Measurements from ENCODE around the gene RAB23.

GRCh38 chr6:57201718-57202117 lies 20.4 kb downstream of the RAB23 start:
- TF ChIP-seq, protein P1, sequence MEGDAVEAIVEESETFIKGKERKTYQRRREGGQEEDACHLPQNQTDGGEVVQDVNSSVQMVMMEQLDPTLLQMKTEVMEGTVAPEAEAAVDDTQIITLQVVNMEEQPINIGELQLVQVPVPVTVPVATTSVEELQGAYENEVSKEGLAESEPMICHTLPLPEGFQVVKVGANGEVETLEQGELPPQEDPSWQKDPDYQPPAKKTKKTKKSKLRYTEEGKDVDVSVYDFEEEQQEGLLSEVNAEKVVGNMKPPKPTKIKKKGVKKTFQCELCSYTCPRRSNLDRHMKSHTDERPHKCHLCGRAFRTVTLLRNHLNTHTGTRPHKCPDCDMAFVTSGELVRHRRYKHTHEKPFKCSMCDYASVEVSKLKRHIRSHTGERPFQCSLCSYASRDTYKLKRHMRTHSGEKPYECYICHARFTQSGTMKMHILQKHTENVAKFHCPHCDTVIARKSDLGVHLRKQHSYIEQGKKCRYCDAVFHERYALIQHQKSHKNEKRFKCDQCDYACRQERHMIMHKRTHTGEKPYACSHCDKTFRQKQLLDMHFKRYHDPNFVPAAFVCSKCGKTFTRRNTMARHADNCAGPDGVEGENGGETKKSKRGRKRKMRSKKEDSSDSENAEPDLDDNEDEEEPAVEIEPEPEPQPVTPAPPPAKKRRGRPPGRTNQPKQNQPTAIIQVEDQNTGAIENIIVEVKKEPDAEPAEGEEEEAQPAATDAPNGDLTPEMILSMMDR (conservative IDR thresholded peaks at IDR 0.05; ENCODE audit: low read depth in 2 of 2), result no peak
- no peak for TF ChIP-seq CREB1 (CRISPR knock-in tag; IDR thresholded peaks at IDR 0.05; ENCODE audit: low read depth)
- TF ChIP-seq, protein P2, sequence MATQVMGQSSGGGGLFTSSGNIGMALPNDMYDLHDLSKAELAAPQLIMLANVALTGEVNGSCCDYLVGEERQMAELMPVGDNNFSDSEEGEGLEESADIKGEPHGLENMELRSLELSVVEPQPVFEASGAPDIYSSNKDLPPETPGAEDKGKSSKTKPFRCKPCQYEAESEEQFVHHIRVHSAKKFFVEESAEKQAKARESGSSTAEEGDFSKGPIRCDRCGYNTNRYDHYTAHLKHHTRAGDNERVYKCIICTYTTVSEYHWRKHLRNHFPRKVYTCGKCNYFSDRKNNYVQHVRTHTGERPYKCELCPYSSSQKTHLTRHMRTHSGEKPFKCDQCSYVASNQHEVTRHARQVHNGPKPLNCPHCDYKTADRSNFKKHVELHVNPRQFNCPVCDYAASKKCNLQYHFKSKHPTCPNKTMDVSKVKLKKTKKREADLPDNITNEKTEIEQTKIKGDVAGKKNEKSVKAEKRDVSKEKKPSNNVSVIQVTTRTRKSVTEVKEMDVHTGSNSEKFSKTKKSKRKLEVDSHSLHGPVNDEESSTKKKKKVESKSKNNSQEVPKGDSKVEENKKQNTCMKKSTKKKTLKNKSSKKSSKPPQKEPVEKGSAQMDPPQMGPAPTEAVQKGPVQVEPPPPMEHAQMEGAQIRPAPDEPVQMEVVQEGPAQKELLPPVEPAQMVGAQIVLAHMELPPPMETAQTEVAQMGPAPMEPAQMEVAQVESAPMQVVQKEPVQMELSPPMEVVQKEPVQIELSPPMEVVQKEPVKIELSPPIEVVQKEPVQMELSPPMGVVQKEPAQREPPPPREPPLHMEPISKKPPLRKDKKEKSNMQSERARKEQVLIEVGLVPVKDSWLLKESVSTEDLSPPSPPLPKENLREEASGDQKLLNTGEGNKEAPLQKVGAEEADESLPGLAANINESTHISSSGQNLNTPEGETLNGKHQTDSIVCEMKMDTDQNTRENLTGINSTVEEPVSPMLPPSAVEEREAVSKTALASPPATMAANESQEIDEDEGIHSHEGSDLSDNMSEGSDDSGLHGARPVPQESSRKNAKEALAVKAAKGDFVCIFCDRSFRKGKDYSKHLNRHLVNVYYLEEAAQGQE (IDR thresholded peaks at IDR 0.05; ENCODE audit: unreplicated experiment), result no peak
- no peak for TF ChIP-seq POLR2AphosphoS5 (IDR thresholded peaks at IDR 0.05; ENCODE audit: low read depth)
- TF ChIP-seq EZH2phosphoT487 (IDR thresholded peaks at IDR 0.05; ENCODE audit: unreplicated experiment), result no peak

All from GM23338 (cell line).